Ascending aorta (tissue), 2 donors: Measurements from ENCODE around the gene RELA. TPM values are rescaled to one million over a fixed set of nuclear protein-coding genes. Genes with fewer than 3 reads are reported as not detected.
A peak's percentile ranks its signal among the peaks of the same experiment; 100 is the strongest.

Experiments used
- DNase-seq, 2 donors: peaks; one replicate each; pipeline ENCODE4 v3.0.0-alpha.2; 2019; ENCODE audit warnings: low spot score in 2 of 2
- H3K27ac ChIP-seq, 2 donors: fragments of 200-600 bp; sonication (generic); one replicate each; pipeline ENCODE4 v1.5.1; 2016 to 2017; ENCODE audit warnings: mild to moderate bottlenecking in 1 of 2
- H3K27me3 ChIP-seq: fragments of 200-600 bp; sonication (generic); one replicate; pipeline ENCODE4 v1.5.1; 2017
- H3K36me3 ChIP-seq, 2 donors: fragments of 200-600 bp; sonication (generic); one replicate each; pipeline ENCODE4 v1.5.1; 2016
- H3K4me1 ChIP-seq, 2 donors: fragments of 200-600 bp; sonication (generic); one replicate each; pipeline ENCODE4 v1.5.1; 2016 to 2017; ENCODE audit warnings: mild to moderate bottlenecking in 1 of 2
- H3K4me3 ChIP-seq, 2 donors: fragments of 200-600 bp; sonication (generic); one replicate each; pipeline ENCODE4 v1.5.1; 2016 to 2017; ENCODE audit warnings: mild to moderate bottlenecking in 1 of 2
- H3K9me3 ChIP-seq, 2 donors: fragments of 200-600 bp; sonication (generic); one replicate each; pipeline ENCODE4 v1.5.1; 2016
- CTCF ChIP-seq, 3 experiments: fragments of 200-600 bp in 2 of 3; fragments of 450-650 bp in 1 of 3; sonication (generic) in 2 of 3; IDR thresholded peaks; one replicate each; pipeline ENCODE4 v1.5.1; 2016 to 2019; ENCODE audit warnings: antibody characterized with exemption in 3 of 3, mild to moderate bottlenecking in 1 of 3, moderate library complexity in 1 of 3
- intact Hi-C: fragments of 100-400 bp; cut with DNase I; formaldehyde crosslinking; loops from one replicate; pipeline ENCODE4 v1.15.1; 2023
- total RNA-seq: library from RNA; depleted of rRNA; stranded (reverse); fragments of >200 nt; gene quantifications from one replicate; pipeline ENCODE4 v1.1.0, GENCODE V29; 2016

Gene RELA
- total RNA-seq, 1 donor from 2014 or later = 115 TPM

GRCh38 chr11:65617136-65617850, 45.4 kb downstream of the RELA start:
- DNase-seq = no peak
- Histone ChIP-seq H3K4me3 (peak overlapping the region in 1 of 2 donors; percentile 99), H3K27me3 (no peaks in the 10 kb centered on the region), H3K9me3 (no peaks in the 10 kb centered on the region), H3K27ac (no peak overlapping the region), H3K36me3 (peaks cover 51 to 52% of the 10 kb centered on the region in 2 donors), H3K4me1 (peaks cover 21% of the 10 kb centered on the region in 2 donors)
- intact Hi-C loops = loop anchor here (5.0 to 10.0 kb wide), 2 partner anchors 98 to 215 kb away; partner anchors contain the start of genes KAT5 and SNX32
- no peak for TF ChIP-seq CTCF (IDR thresholded peaks at IDR 0.05)

- no peaks in the 10 kb centered on the region for H3K9me3 ChIP-seq
- intact Hi-C loops = loop anchor here (5.0 to 10.0 kb wide), 2 partner anchors 98 to 216 kb away; partner anchors contain the start of genes KAT5 and SNX32
- peaks cover 45 to 46% of the 10 kb centered on the region in 2 donors for H3K36me3 ChIP-seq
- TF ChIP-seq CTCF (IDR thresholded peaks at IDR 0.05) = no peak
- DNase-seq = no peak
- H3K27ac ChIP-seq = peak overlapping the region in 1 of 2 donors; percentile 87
- H3K27me3 ChIP-seq = no peaks in the 10 kb centered on the region
- peaks cover 21 to 28% of the 10 kb centered on the region in 2 donors for H3K4me1 ChIP-seq
- peak overlapping the region; percentile 95 to 99 for H3K4me3 ChIP-seq
Measured at GRCh38 chr11:65616575-65617001, 46.1 kb downstream of the RELA start.

- Histone ChIP-seq H3K4me3 (peak overlapping the region; percentile 95 to 99), H3K36me3 (peaks cover 39 to 42% of the 10 kb centered on the region in 2 donors), H3K9me3 (no peaks in the 10 kb centered on the region), H3K4me1 (peaks cover 21 to 32% of the 10 kb centered on the region in 2 donors), H3K27me3 (no peaks in the 10 kb centered on the region), H3K27ac (peak overlapping the region; percentile 87 to 93)
- no peak for DNase-seq
- intact Hi-C loops = loop anchor here (1.0 to 10.0 kb wide), 7 partner anchors 36 to 243 kb away; partner anchors contain the start of genes CFL1, KAT5 and SNX32
- TF ChIP-seq CTCF (IDR thresholded peaks at IDR 0.05) = no peak
Measured at GRCh38 chr11:65615950-65616574, 46.7 kb downstream of the RELA start.

- peaks cover 21 to 35% of the 10 kb centered on the region in 2 donors for H3K4me1 ChIP-seq
- TF ChIP-seq CTCF (IDR thresholded peaks at IDR 0.05) = no peak
- H3K36me3 ChIP-seq = peaks cover 35 to 38% of the 10 kb centered on the region in 2 donors
- peak; percentile 100 for DNase-seq
- peak within 1 kb of the TSS; percentile 95 to 99 for H3K4me3 ChIP-seq
- peak within 1 kb of the TSS; percentile 90 to 95 for H3K27ac ChIP-seq
- no peaks in the 10 kb centered on the region for H3K9me3 ChIP-seq
- intact Hi-C loops = loop anchor here (1.0 to 10.0 kb wide), 7 partner anchors 37 to 243 kb away; partner anchors contain the start of genes CFL1, KAT5 and SNX32
- H3K27me3 ChIP-seq = no peaks in the 10 kb centered on the region
Measured at GRCh38 chr11:65615229-65615949, 47.3 kb downstream of the RELA start, which contains the start of gene PCNX3. PCNX3 (plus strand) TSS chr11:65615776; CDS start chr11:65616312, 536 bp downstream.
